ENCODE data around the gene AK4.

AK4 gene

DNA sequence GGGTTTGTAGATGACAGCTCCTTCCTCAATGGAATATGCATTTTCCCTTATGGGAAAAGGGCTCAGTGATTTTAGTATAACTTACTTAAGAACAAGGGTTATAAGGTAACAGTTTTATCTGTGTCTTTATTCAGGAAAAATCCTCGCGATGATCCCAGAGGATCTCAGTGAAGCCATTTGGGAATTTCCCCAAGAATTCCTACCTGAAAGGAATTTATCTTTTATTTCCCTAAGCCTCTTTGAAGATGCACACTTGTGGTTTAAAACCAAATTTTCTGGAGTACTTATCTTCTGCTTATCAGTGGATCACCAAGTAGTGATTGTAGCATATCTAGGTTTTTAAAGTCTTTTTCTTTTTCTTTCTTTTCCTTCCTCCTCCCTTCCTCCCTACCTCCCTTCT, 58.8 kb downstream of the AK4 start:
- Histone ChIP-seq H3K36me3 (ENCODE audit: control insufficient read depth in 2 of 2, insufficient read depth in 1 of 2, low read length in 2 of 2) (no peaks in the 10 kb centered on the region), H3K4me3 (ENCODE audit: low read depth, low read length) (no peak overlapping the region), H3K4me1 (ENCODE audit: control insufficient read depth, insufficient read depth, low read length) (no peaks in the 10 kb centered on the region; the same call in 1 of the 2 replicates), H3K9me3 (ENCODE audit: control insufficient read depth, insufficient read depth, low read depth, low read length) (no peaks in the 10 kb centered on the region), H3K27ac (ENCODE audit: extremely low read depth, low read depth, low read length) (no peak overlapping the region)
- POLR2A ChIA-PET = interaction anchor here (0.7 kb wide), 1 partner anchor 59 kb away, joined by 3 read pairs; the partner anchor contains the start of gene AK4
- TF ChIP-seq BCL11A (tag by site-specific recombination; IDR thresholded peaks at IDR 0.05; ENCODE audit: low read depth) (no peak), ZNF433 (tag by site-specific recombination; IDR thresholded peaks at IDR 0.05; ENCODE audit: low read depth) (no peak), ZNF324 (tag by site-specific recombination; IDR thresholded peaks at IDR 0.05) (no peak), ZNF26 (tag by site-specific recombination; IDR thresholded peaks at IDR 0.05) (no peak), ZFP37 (tag by site-specific recombination; IDR thresholded peaks at IDR 0.05) (no peak), TCF7L2 (IDR thresholded peaks at IDR 0.05; ENCODE audit: borderline replicate concordance, low read depth, low read length) (no peak), ZNF830 (tag by site-specific recombination; IDR thresholded peaks at IDR 0.05; ENCODE audit: low read depth) (no peak), ZNF514 (tag by site-specific recombination; IDR thresholded peaks at IDR 0.05) (no peak), KLF9 (tag by site-specific recombination; IDR thresholded peaks at IDR 0.05; ENCODE audit: low read depth) (no peak), ZNF548 (tag by site-specific recombination; IDR thresholded peaks at IDR 0.05) (no peak), ZNF560 (tag by site-specific recombination; IDR thresholded peaks at IDR 0.05; ENCODE audit: borderline replicate concordance) (no peak), ZBTB21 (tag by site-specific recombination; IDR thresholded peaks at IDR 0.05) (no peak), ZXDB (tag by site-specific recombination; IDR thresholded peaks at IDR 0.05) (no peak), ZNF558 (tag by site-specific recombination; IDR thresholded peaks at IDR 0.05) (no peak), ZNF48 (tag by site-specific recombination; IDR thresholded peaks at IDR 0.05) (no peak), ZNF121 (tag by site-specific recombination; IDR thresholded peaks at IDR 0.05) (no peak), YY1 (tag by site-specific recombination; IDR thresholded peaks at IDR 0.05) (no peak), ZNF114 (tag by site-specific recombination; IDR thresholded peaks at IDR 0.05) (no peak)
- CTCF ChIA-PET = interaction anchor here (0.5 to 4.5 kb wide), 6 partner anchors 67 to 638 kb away, joined by 3 to 20 read pairs (median 4); no protein-coding TSS in a partner anchor

DNA sequence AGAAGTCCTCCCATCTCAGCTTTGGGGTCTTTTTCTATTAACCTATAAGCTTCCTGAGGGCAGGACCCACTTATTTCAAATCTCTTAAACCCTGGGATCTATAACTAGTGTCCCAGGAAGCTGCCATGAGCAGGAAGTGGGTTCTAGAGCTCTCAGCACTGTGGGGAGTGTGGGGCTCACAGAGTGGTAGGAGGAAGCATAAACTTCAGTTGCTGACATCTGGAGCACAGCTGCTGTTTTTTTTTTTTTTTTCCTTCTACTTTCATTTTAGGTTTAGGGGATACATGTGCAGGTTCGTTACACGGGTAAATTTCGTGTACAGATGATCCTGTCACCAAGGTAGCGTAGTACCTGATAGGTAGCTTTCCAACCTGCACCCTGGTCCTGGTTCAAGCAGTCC, 59.3 kb downstream of the AK4 start:
- H3K4me1 ChIP-seq (ENCODE audit: control insufficient read depth, insufficient read depth, low read length) = no peaks in the 10 kb centered on the region; the same call in 1 of the 2 replicates
- CTCF ChIA-PET = interaction anchor here (0.5 to 4.5 kb wide), 4 partner anchors 133 to 639 kb away, joined by 3 to 20 read pairs (median 4); no protein-coding TSS in a partner anchor
- TF ChIP-seq MYNN (tag by site-specific recombination; IDR thresholded peaks at IDR 0.05; ENCODE audit: borderline replicate concordance) (no peak), SP7 (tag by site-specific recombination; IDR thresholded peaks at IDR 0.05) (no peak), ZBTB7A (tag by site-specific recombination; IDR thresholded peaks at IDR 0.05; ENCODE audit: low read depth) (no peak), ZNF354C (tag by site-specific recombination; IDR thresholded peaks at IDR 0.05; ENCODE audit: borderline replicate concordance, low read depth) (no peak), TCF7L2 (IDR thresholded peaks at IDR 0.05; ENCODE audit: borderline replicate concordance, low read depth, low read length) (no peak), ZBTB1 (tag by site-specific recombination; IDR thresholded peaks at IDR 0.05) (no peak), ZNF302 (tag by site-specific recombination; IDR thresholded peaks at IDR 0.05; ENCODE audit: low read depth) (no peak), ZNF776 (tag by site-specific recombination; IDR thresholded peaks at IDR 0.05; ENCODE audit: borderline replicate concordance) (no peak), ZNF350 (tag by site-specific recombination; IDR thresholded peaks at IDR 0.05) (no peak), ZBTB48 (tag by site-specific recombination; IDR thresholded peaks at IDR 0.05) (no peak), ZNF223 (tag by site-specific recombination; IDR thresholded peaks at IDR 0.05) (no peak), ZNF133 (tag by site-specific recombination; IDR thresholded peaks at IDR 0.05) (no peak)
- TF ChIP-seq, protein P1, sequence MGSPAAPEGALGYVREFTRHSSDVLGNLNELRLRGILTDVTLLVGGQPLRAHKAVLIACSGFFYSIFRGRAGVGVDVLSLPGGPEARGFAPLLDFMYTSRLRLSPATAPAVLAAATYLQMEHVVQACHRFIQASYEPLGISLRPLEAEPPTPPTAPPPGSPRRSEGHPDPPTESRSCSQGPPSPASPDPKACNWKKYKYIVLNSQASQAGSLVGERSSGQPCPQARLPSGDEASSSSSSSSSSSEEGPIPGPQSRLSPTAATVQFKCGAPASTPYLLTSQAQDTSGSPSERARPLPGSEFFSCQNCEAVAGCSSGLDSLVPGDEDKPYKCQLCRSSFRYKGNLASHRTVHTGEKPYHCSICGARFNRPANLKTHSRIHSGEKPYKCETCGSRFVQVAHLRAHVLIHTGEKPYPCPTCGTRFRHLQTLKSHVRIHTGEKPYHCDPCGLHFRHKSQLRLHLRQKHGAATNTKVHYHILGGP (tag by site-specific recombination; IDR thresholded peaks at IDR 0.05) = no peak
- TF ChIP-seq, protein P2, sequence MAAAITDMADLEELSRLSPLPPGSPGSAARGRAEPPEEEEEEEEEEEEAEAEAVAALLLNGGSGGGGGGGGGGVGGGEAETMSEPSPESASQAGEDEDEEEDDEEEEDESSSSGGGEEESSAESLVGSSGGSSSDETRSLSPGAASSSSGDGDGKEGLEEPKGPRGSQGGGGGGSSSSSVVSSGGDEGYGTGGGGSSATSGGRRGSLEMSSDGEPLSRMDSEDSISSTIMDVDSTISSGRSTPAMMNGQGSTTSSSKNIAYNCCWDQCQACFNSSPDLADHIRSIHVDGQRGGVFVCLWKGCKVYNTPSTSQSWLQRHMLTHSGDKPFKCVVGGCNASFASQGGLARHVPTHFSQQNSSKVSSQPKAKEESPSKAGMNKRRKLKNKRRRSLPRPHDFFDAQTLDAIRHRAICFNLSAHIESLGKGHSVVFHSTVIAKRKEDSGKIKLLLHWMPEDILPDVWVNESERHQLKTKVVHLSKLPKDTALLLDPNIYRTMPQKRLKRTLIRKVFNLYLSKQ (tag by site-specific recombination; IDR thresholded peaks at IDR 0.05; ENCODE audit: borderline replicate concordance) = no peak
- TF ChIP-seq, protein P3, sequence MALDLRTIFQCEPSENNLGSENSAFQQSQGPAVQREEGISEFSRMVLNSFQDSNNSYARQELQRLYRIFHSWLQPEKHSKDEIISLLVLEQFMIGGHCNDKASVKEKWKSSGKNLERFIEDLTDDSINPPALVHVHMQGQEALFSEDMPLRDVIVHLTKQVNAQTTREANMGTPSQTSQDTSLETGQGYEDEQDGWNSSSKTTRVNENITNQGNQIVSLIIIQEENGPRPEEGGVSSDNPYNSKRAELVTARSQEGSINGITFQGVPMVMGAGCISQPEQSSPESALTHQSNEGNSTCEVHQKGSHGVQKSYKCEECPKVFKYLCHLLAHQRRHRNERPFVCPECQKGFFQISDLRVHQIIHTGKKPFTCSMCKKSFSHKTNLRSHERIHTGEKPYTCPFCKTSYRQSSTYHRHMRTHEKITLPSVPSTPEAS (tag by site-specific recombination; IDR thresholded peaks at IDR 0.05) = no peak
- H3K27ac ChIP-seq (ENCODE audit: extremely low read depth, low read depth, low read length) = no peak overlapping the region
- no peaks in the 10 kb centered on the region for H3K36me3 ChIP-seq (ENCODE audit: control insufficient read depth in 2 of 2, insufficient read depth in 1 of 2, low read length in 2 of 2)
- H3K9me3 ChIP-seq (ENCODE audit: control insufficient read depth, insufficient read depth, low read depth, low read length) = no peaks in the 10 kb centered on the region
- H3K4me3 ChIP-seq (ENCODE audit: low read depth, low read length) = no peak overlapping the region
- POLR2A ChIA-PET = interaction anchor here (0.7 kb wide), 1 partner anchor 59 kb away, joined by 3 read pairs; the partner anchor contains the start of gene AK4

Data from HEK293 (cell line).